ENCODE measurements around the gene ERMP1.

Gene ERMP1

GRCh38 chr9:5798581-5798980 lies 34.3 kb downstream of the ERMP1 start:
- H3K4me1 ChIP-seq (ENCODE audit: control insufficient read depth, insufficient read depth, low read length, poor library complexity, severe bottlenecking), result peaks cover 11% of the 10 kb centered on the region
- H3K4me3 ChIP-seq (ENCODE audit: extremely low read depth, insufficient read depth, low read length, poor library complexity, severe bottlenecking), result no peak overlapping the region
- H3K9me3 ChIP-seq (ENCODE audit: control insufficient read depth, low read length), result no peaks in the 10 kb centered on the region
- no peak overlapping the region for H3K27ac ChIP-seq (ENCODE audit: low read depth, low read length, severe bottlenecking)
- peaks cover 4% of the 10 kb centered on the region for H3K36me3 ChIP-seq (ENCODE audit: control insufficient read depth, insufficient read depth, low read length)
- no CpG with 5 or more reads among the region's 2 CpGs for WGBS, 2 experiments (ENCODE audit: insufficient coverage in 2 of 2)

- H3K4me3 ChIP-seq (ENCODE audit: extremely low read depth, insufficient read depth, low read length, poor library complexity, severe bottlenecking), result no peak overlapping the region
- no peak overlapping the region for H3K27ac ChIP-seq (ENCODE audit: low read depth, low read length, severe bottlenecking)
- peaks cover 11% of the 10 kb centered on the region for H3K4me1 ChIP-seq (ENCODE audit: control insufficient read depth, insufficient read depth, low read length, poor library complexity, severe bottlenecking)
- H3K9me3 ChIP-seq (ENCODE audit: control insufficient read depth, low read length), result no peaks in the 10 kb centered on the region
- WGBS, 2 experiments (ENCODE audit: insufficient coverage in 2 of 2), result 60 to 100% methylated on average over 1 of the region's 2 CpGs
- peaks cover 4% of the 10 kb centered on the region for H3K36me3 ChIP-seq (ENCODE audit: control insufficient read depth, insufficient read depth, low read length)
Measured at GRCh38 chr9:5796298-5796697, 36.6 kb downstream of the ERMP1 start.

GRCh38 chr9:5793812-5794211 lies 39.1 kb downstream of the ERMP1 start:
- no peak overlapping the region for H3K4me3 ChIP-seq (ENCODE audit: extremely low read depth, insufficient read depth, low read length, poor library complexity, severe bottlenecking)
- H3K9me3 ChIP-seq (ENCODE audit: control insufficient read depth, low read length), result no peaks in the 10 kb centered on the region
- no peak overlapping the region for H3K27ac ChIP-seq (ENCODE audit: low read depth, low read length, severe bottlenecking)
- WGBS, 2 experiments (ENCODE audit: insufficient coverage in 2 of 2), result 89 to 90% methylated on average over 1 of the region's 1 CpG
- H3K4me1 ChIP-seq (ENCODE audit: control insufficient read depth, insufficient read depth, low read length, poor library complexity, severe bottlenecking), result peaks cover 6% of the 10 kb centered on the region
- peaks cover 4% of the 10 kb centered on the region for H3K36me3 ChIP-seq (ENCODE audit: control insufficient read depth, insufficient read depth, low read length)

GRCh38 chr9:5791870-5792269 lies 41.0 kb downstream of the ERMP1 start:
- H3K27ac ChIP-seq (ENCODE audit: low read depth, low read length, severe bottlenecking), result no peak overlapping the region
- 100% methylated on average over 1 of the region's 3 CpGs; no CpG with 5 or more reads in 1 of the 2 experiments for WGBS, 2 experiments (ENCODE audit: insufficient coverage in 2 of 2)
- H3K4me3 ChIP-seq (ENCODE audit: extremely low read depth, insufficient read depth, low read length, poor library complexity, severe bottlenecking), result no peak overlapping the region
- no peaks in the 10 kb centered on the region for H3K4me1 ChIP-seq (ENCODE audit: control insufficient read depth, insufficient read depth, low read length, poor library complexity, severe bottlenecking)
- H3K36me3 ChIP-seq (ENCODE audit: control insufficient read depth, insufficient read depth, low read length), result peaks cover 1% of the 10 kb centered on the region
- no peaks in the 10 kb centered on the region for H3K9me3 ChIP-seq (ENCODE audit: control insufficient read depth, low read length)

GRCh38 chr9:5790923-5791322 lies 42.0 kb downstream of the ERMP1 start:
- no peak overlapping the region for H3K4me3 ChIP-seq (ENCODE audit: extremely low read depth, insufficient read depth, low read length, poor library complexity, severe bottlenecking)
- no CpG with 5 or more reads among the region's 1 CpG for WGBS, 2 experiments (ENCODE audit: insufficient coverage in 2 of 2)
- H3K9me3 ChIP-seq (ENCODE audit: control insufficient read depth, low read length), result no peaks in the 10 kb centered on the region
- H3K27ac ChIP-seq (ENCODE audit: low read depth, low read length, severe bottlenecking), result no peak overlapping the region
- H3K4me1 ChIP-seq (ENCODE audit: control insufficient read depth, insufficient read depth, low read length, poor library complexity, severe bottlenecking), result peaks cover under 1% of the 10 kb centered on the region
- peaks cover under 1% of the 10 kb centered on the region for H3K36me3 ChIP-seq (ENCODE audit: control insufficient read depth, insufficient read depth, low read length)

- no peak overlapping the region for H3K4me3 ChIP-seq (ENCODE audit: extremely low read depth, insufficient read depth, low read length, poor library complexity, severe bottlenecking)
Measured at GRCh38 chr9:5789489-5789888, 43.4 kb downstream of the ERMP1 start.

GRCh38 chr9:5787759-5788302 lies 45.1 kb downstream of the ERMP1 start:
- Histone ChIP-seq H3K4me3 (ENCODE audit: extremely low read depth, insufficient read depth, low read length, poor library complexity, severe bottlenecking) (no peak overlapping the region), H3K27ac (ENCODE audit: low read depth, low read length, severe bottlenecking) (no peak overlapping the region), H3K36me3 (ENCODE audit: control insufficient read depth, insufficient read depth, low read length) (peaks cover 11% of the 10 kb centered on the region), H3K9me3 (ENCODE audit: control insufficient read depth, low read length) (no peaks in the 10 kb centered on the region), H3K4me1 (ENCODE audit: control insufficient read depth, insufficient read depth, low read length, poor library complexity, severe bottlenecking) (peaks cover 8% of the 10 kb centered on the region)
- WGBS, 2 experiments (ENCODE audit: insufficient coverage in 2 of 2), result 95 to 100% methylated on average over 2 of the region's 2 CpGs

More at GRCh38 chr9:5789489-5789888, 43.4 kb downstream of the ERMP1 start:
- peaks cover 8% of the 10 kb centered on the region for H3K4me1 ChIP-seq (ENCODE audit: control insufficient read depth, insufficient read depth, low read length, poor library complexity, severe bottlenecking)
- no peaks in the 10 kb centered on the region for H3K9me3 ChIP-seq (ENCODE audit: control insufficient read depth, low read length)
- H3K36me3 ChIP-seq (ENCODE audit: control insufficient read depth, insufficient read depth, low read length), result peaks cover 6% of the 10 kb centered on the region
- whole genome bisulfite sequencing, 2 experiments (ENCODE audit: insufficient coverage in 2 of 2), result 95% methylated on average over 4 of the region's 5 CpGs
- no peak overlapping the region for H3K27ac ChIP-seq (ENCODE audit: low read depth, low read length, severe bottlenecking)

- Histone ChIP-seq H3K4me1 (ENCODE audit: control insufficient read depth, insufficient read depth, low read length, poor library complexity, severe bottlenecking) (peaks cover 8% of the 10 kb centered on the region), H3K27ac (ENCODE audit: low read depth, low read length, severe bottlenecking) (no peak overlapping the region), H3K9me3 (ENCODE audit: control insufficient read depth, low read length) (no peaks in the 10 kb centered on the region), H3K4me3 (ENCODE audit: extremely low read depth, insufficient read depth, low read length, poor library complexity, severe bottlenecking) (no peak overlapping the region), H3K36me3 (ENCODE audit: control insufficient read depth, insufficient read depth, low read length) (peaks cover 11% of the 10 kb centered on the region)
- WGBS, 2 experiments (ENCODE audit: insufficient coverage in 2 of 2), result 90 to 92% methylated on average over 1 of the region's 2 CpGs
Measured at GRCh38 chr9:5787220-5787619, 45.7 kb downstream of the ERMP1 start.

GRCh38 chr9:5786370-5787127 lies 46.4 kb downstream of the ERMP1 start:
- H3K9me3 ChIP-seq (ENCODE audit: control insufficient read depth, low read length), result peaks cover 1% of the 10 kb centered on the region
- H3K4me3 ChIP-seq (ENCODE audit: extremely low read depth, insufficient read depth, low read length, poor library complexity, severe bottlenecking), result no peak overlapping the region
- 100% methylated on average over 5 to 6 of the region's 6 CpGs for WGBS, 2 experiments (ENCODE audit: insufficient coverage in 2 of 2)
- peaks cover 12% of the 10 kb centered on the region for H3K36me3 ChIP-seq (ENCODE audit: control insufficient read depth, insufficient read depth, low read length)
- H3K4me1 ChIP-seq (ENCODE audit: control insufficient read depth, insufficient read depth, low read length, poor library complexity, severe bottlenecking), result peaks cover 8% of the 10 kb centered on the region
- peak overlapping the region; percentile 13 for H3K27ac ChIP-seq (ENCODE audit: low read depth, low read length, severe bottlenecking)

GRCh38 chr9:5784526-5785315 lies 48.2 kb downstream of the ERMP1 start:
- WGBS, 2 experiments (ENCODE audit: insufficient coverage in 2 of 2), result no CpG with 5 or more reads among the region's 4 CpGs
- Histone ChIP-seq H3K9me3 (ENCODE audit: control insufficient read depth, low read length) (peaks cover 5% of the 10 kb centered on the region), H3K27ac (ENCODE audit: low read depth, low read length, severe bottlenecking) (peak overlapping the region; percentile 5), H3K36me3 (ENCODE audit: control insufficient read depth, insufficient read depth, low read length) (peaks cover 30% of the 10 kb centered on the region), H3K4me3 (ENCODE audit: extremely low read depth, insufficient read depth, low read length, poor library complexity, severe bottlenecking) (no peak overlapping the region), H3K4me1 (ENCODE audit: control insufficient read depth, insufficient read depth, low read length, poor library complexity, severe bottlenecking) (peaks cover 8% of the 10 kb centered on the region)

Data from mesodermal cell (in vitro differentiated cells).